Activated CD4-positive, alpha-beta memory T cell treated with anti-CD3 and anti-CD28 coated beads, Interleukin-2, amount 10 ng/mL, durations not matched to agents 7 days and 5 days (primary cell): ENCODE results near the gene EDC3. TPM values are rescaled to one million over a fixed set of nuclear protein-coding genes. Genes with fewer than 3 reads are reported as not detected.

Source experiments
- CTCF ChIA-PET: fragments of 350-600 bp; sonication (Branson Sonifier 250); formaldehyde crosslinking; loops from one replicate; lab custom pipeline; 2021; ENCODE audit warnings: antibody characterized with exemption, inconsistent platforms; lab: Charles Lee
- POLR2A ChIA-PET: fragments of 350-600 bp; sonication (Branson Sonifier 250); formaldehyde crosslinking; loops from one replicate; lab custom pipeline; 2021; ENCODE audit warnings: antibody characterized with exemption; lab: Charles Lee
- DNase-seq: peaks from one replicate; pipeline ENCODE4 v3.0.0-alpha.2; 2020
- H3K27ac Mint-ChIP-seq: one replicate; pipeline ENCODE4 v1.8.0; 2021; ENCODE audit warnings: mild to moderate bottlenecking, mixed read lengths
- H3K27me3 Mint-ChIP-seq: one replicate; pipeline ENCODE4 v1.8.0; 2021; ENCODE audit warnings: mixed read lengths
- H3K36me3 Mint-ChIP-seq: one replicate; pipeline ENCODE4 v1.8.0; 2021; ENCODE audit warnings: low read depth, mixed read lengths
- H3K4me1 Mint-ChIP-seq: one replicate; pipeline ENCODE4 v1.8.0; 2021; ENCODE audit warnings: mixed read lengths
- H3K4me3 Mint-ChIP-seq: one replicate; pipeline ENCODE4 v1.8.0; 2021; ENCODE audit warnings: mild to moderate bottlenecking, mixed read lengths
- H3K9me3 Mint-ChIP-seq: one replicate; pipeline ENCODE4 v1.8.0; 2021; ENCODE audit warnings: mixed read lengths
- total RNA-seq, 2 experiments: library from RNA; stranded (reverse); gene quantifications; one replicate each; pipeline ENCODE4 v1.2.3, GENCODE V29; 2021

Gene EDC3
- total RNA-seq, 2 experiments from 2014 or later: 36.3 to 39.6 TPM

GRCh38 chr15:74642734-74643664 is 52.8 kb downstream of the EDC3 start:
- POLR2A ChIA-PET: no interaction called here

GRCh38 chr15:74642348-74642733 is 53.5 kb downstream of the EDC3 start:
- POLR2A ChIA-PET: no interaction called here
- no peaks in the 10 kb centered on the region for H3K9me3 Mint-ChIP-seq
- CTCF ChIA-PET: interaction anchor here (1.4 to 13.8 kb wide), 3 partner anchors 11 to 127 kb away, joined by 4 to 329 read pairs (median 6); no protein-coding TSS in a partner anchor
- H3K4me3 Mint-ChIP-seq: no peak overlapping the region
- peaks cover 18% of the 10 kb centered on the region for H3K36me3 Mint-ChIP-seq
- no peak for DNase-seq
- H3K27ac Mint-ChIP-seq: no peak overlapping the region
- H3K27me3 Mint-ChIP-seq: no peaks in the 10 kb centered on the region
- H3K4me1 Mint-ChIP-seq: peaks cover 8% of the 10 kb centered on the region

More at GRCh38 chr15:74642734-74643664, 52.8 kb downstream of the EDC3 start:
- no peak overlapping the region for H3K27ac Mint-ChIP-seq
- H3K4me3 Mint-ChIP-seq: no peak overlapping the region
- CTCF ChIA-PET: interaction anchor here (1.4 to 13.8 kb wide), 3 partner anchors 8 to 126 kb away, joined by 4 to 329 read pairs (median 9); no protein-coding TSS in a partner anchor
- no peaks in the 10 kb centered on the region for H3K27me3 Mint-ChIP-seq
- peaks cover 15% of the 10 kb centered on the region for H3K36me3 Mint-ChIP-seq
- peaks cover 8% of the 10 kb centered on the region for H3K4me1 Mint-ChIP-seq
- no peaks in the 10 kb centered on the region for H3K9me3 Mint-ChIP-seq
- no peak for DNase-seq

- Mint-ChIP-seq H3K27me3 (no peaks in the 10 kb centered on the region), H3K9me3 (no peaks in the 10 kb centered on the region), H3K36me3 (peaks cover 18% of the 10 kb centered on the region), H3K4me1 (peaks cover 8% of the 10 kb centered on the region), H3K4me3 (no peak overlapping the region), H3K27ac (no peak overlapping the region)
- ChIA-PET POLR2A (interaction anchor here (0.9 to 1.1 kb wide), 3 partner anchors 14 to 136 kb away, joined by 3 read pairs; no protein-coding TSS in a partner anchor), CTCF (interaction anchor here (1.1 to 13.8 kb wide), 5 partner anchors 9 to 202 kb away, joined by 3 to 329 read pairs (median 4); partner anchors contain the start of gene ULK3)
- DNase-seq: no peak
Observed at GRCh38 chr15:74641151-74641550, 54.7 kb downstream of the EDC3 start.

GRCh38 chr15:74636984-74637383 is 58.8 kb downstream of the EDC3 start:
- ChIA-PET POLR2A (interaction anchor here (7.5 kb wide), 1 partner anchor 132 kb away, joined by 48 read pairs; no protein-coding TSS in a partner anchor), CTCF (interaction anchor here (1.0 to 13.8 kb wide), 10 partner anchors 12 to 314 kb away, joined by 3 to 329 read pairs (median 4); no protein-coding TSS in a partner anchor)
- peaks cover 41% of the 10 kb centered on the region for H3K36me3 Mint-ChIP-seq
- no peaks in the 10 kb centered on the region for H3K27me3 Mint-ChIP-seq
- peaks cover 4% of the 10 kb centered on the region for H3K4me1 Mint-ChIP-seq
- H3K4me3 Mint-ChIP-seq: no peak overlapping the region
- no peaks in the 10 kb centered on the region for H3K9me3 Mint-ChIP-seq
- H3K27ac Mint-ChIP-seq: no peak overlapping the region
- no peak for DNase-seq

GRCh38 chr15:74635228-74635627 is 60.6 kb downstream of the EDC3 start:
- Mint-ChIP-seq H3K27ac (no peak overlapping the region), H3K4me3 (no peak overlapping the region), H3K27me3 (no peaks in the 10 kb centered on the region), H3K9me3 (no peaks in the 10 kb centered on the region), H3K36me3 (peaks cover 48% of the 10 kb centered on the region), H3K4me1 (no peaks in the 10 kb centered on the region)
- POLR2A ChIA-PET: interaction anchor here (0.7 to 7.5 kb wide), 7 partner anchors 14 to 164 kb away, joined by 3 to 48 read pairs (median 3); no protein-coding TSS in a partner anchor
- peak; percentile 81 for DNase-seq
- CTCF ChIA-PET: interaction anchor here (0.7 to 13.8 kb wide), 25 partner anchors 9 to 316 kb away, joined by 3 to 329 read pairs (median 5); partner anchors contain the start of genes CLK3, COX5A and FAM219B

- ChIA-PET POLR2A (interaction anchor here (0.8 to 7.5 kb wide), 4 partner anchors 17 to 257 kb away, joined by 3 to 48 read pairs (median 8); partner anchors contain the start of gene CLK3), CTCF (interaction anchor here (1.1 to 13.8 kb wide), 19 partner anchors 9 to 320 kb away, joined by 3 to 329 read pairs (median 7); partner anchors contain the start of genes CLK3 and FAM219B)
- H3K27ac Mint-ChIP-seq: no peak overlapping the region
- no peaks in the 10 kb centered on the region for H3K27me3 Mint-ChIP-seq
- H3K4me3 Mint-ChIP-seq: no peak overlapping the region
- peaks cover 45% of the 10 kb centered on the region for H3K36me3 Mint-ChIP-seq
- DNase-seq: no peak
- no peaks in the 10 kb centered on the region for H3K4me1 Mint-ChIP-seq
- no peaks in the 10 kb centered on the region for H3K9me3 Mint-ChIP-seq
Observed at GRCh38 chr15:74633781-74634180, 62.0 kb downstream of the EDC3 start.

GRCh38 chr15:74632601-74633000 is 63.2 kb downstream of the EDC3 start:
- no peak overlapping the region for H3K4me3 Mint-ChIP-seq
- peaks cover 6% of the 10 kb centered on the region for H3K4me1 Mint-ChIP-seq
- no peak for DNase-seq
- CTCF ChIA-PET: interaction anchor here (0.6 to 13.8 kb wide), 26 partner anchors 8 to 321 kb away, joined by 3 to 329 read pairs (median 5); partner anchors contain the start of genes CLK3, CYP1A1 and FAM219B
- peaks cover 50% of the 10 kb centered on the region for H3K36me3 Mint-ChIP-seq
- H3K9me3 Mint-ChIP-seq: no peaks in the 10 kb centered on the region
- H3K27me3 Mint-ChIP-seq: no peaks in the 10 kb centered on the region
- no peak overlapping the region for H3K27ac Mint-ChIP-seq
- POLR2A ChIA-PET: interaction anchor here (0.8 to 7.5 kb wide), 4 partner anchors 16 to 137 kb away, joined by 3 to 48 read pairs (median 9); partner anchors contain the start of gene CLK3

GRCh38 chr15:74631935-74632560 is 63.8 kb downstream of the EDC3 start:
- no peak overlapping the region for H3K27ac Mint-ChIP-seq
- POLR2A ChIA-PET: interaction anchor here (1.2 to 7.5 kb wide), 3 partner anchors 16 to 137 kb away, joined by 4 to 48 read pairs (median 14); partner anchors contain the start of gene CLK3
- H3K4me3 Mint-ChIP-seq: no peak overlapping the region
- H3K27me3 Mint-ChIP-seq: no peaks in the 10 kb centered on the region
- DNase-seq: peak; percentile 66
- H3K9me3 Mint-ChIP-seq: no peaks in the 10 kb centered on the region
- CTCF ChIA-PET: interaction anchor here (0.6 to 13.8 kb wide), 26 partner anchors 7 to 322 kb away, joined by 3 to 329 read pairs (median 5); partner anchors contain the start of genes CLK3, CYP1A1 and FAM219B
- H3K4me1 Mint-ChIP-seq: peaks cover 11% of the 10 kb centered on the region
- H3K36me3 Mint-ChIP-seq: peaks cover 56% of the 10 kb centered on the region

- CTCF ChIA-PET: interaction anchor here (0.8 to 13.8 kb wide), 23 partner anchors 7 to 323 kb away, joined by 3 to 329 read pairs (median 5); partner anchors contain the start of genes CLK3 and CYP1A1
- no peaks in the 10 kb centered on the region for H3K27me3 Mint-ChIP-seq
Observed at GRCh38 chr15:74631408-74631807, 64.4 kb downstream of the EDC3 start.

GRCh38 chr15:74631087-74631385 is 64.8 kb downstream of the EDC3 start:
- no peak overlapping the region for H3K4me3 Mint-ChIP-seq
- ChIA-PET POLR2A (interaction anchor here (0.8 to 7.5 kb wide), 6 partner anchors 10 to 326 kb away, joined by 3 to 48 read pairs (median 4); partner anchors contain the start of genes ARID3B, CLK3 and RPP25), CTCF (interaction anchor here (0.8 to 13.8 kb wide), 20 partner anchors 6 to 318 kb away, joined by 3 to 329 read pairs (median 5); partner anchors contain the start of genes CLK3 and CYP1A1)
- H3K27ac Mint-ChIP-seq: no peak overlapping the region
- H3K27me3 Mint-ChIP-seq: no peaks in the 10 kb centered on the region
- DNase-seq: no peak
- H3K4me1 Mint-ChIP-seq: peaks cover 21% of the 10 kb centered on the region
- H3K9me3 Mint-ChIP-seq: no peaks in the 10 kb centered on the region
- H3K36me3 Mint-ChIP-seq: peaks cover 64% of the 10 kb centered on the region

More at GRCh38 chr15:74631408-74631807, 64.4 kb downstream of the EDC3 start:
- Mint-ChIP-seq H3K9me3 (no peaks in the 10 kb centered on the region), H3K36me3 (peaks cover 61% of the 10 kb centered on the region), H3K27ac (no peak overlapping the region), H3K4me3 (no peak overlapping the region), H3K4me1 (peaks cover 18% of the 10 kb centered on the region)
- no peak for DNase-seq
- POLR2A ChIA-PET: interaction anchor here (0.8 to 7.5 kb wide), 6 partner anchors 10 to 325 kb away, joined by 3 to 48 read pairs (median 4); partner anchors contain the start of genes ARID3B, CLK3 and RPP25

GRCh38 chr15:74630284-74631086 is 65.3 kb downstream of the EDC3 start:
- Mint-ChIP-seq H3K4me1 (peaks cover 27% of the 10 kb centered on the region), H3K27me3 (no peaks in the 10 kb centered on the region), H3K36me3 (peaks cover 66% of the 10 kb centered on the region), H3K27ac (no peak overlapping the region), H3K9me3 (no peaks in the 10 kb centered on the region), H3K4me3 (no peak overlapping the region)
- ChIA-PET POLR2A (interaction anchor here (0.8 to 7.5 kb wide), 6 partner anchors 10 to 326 kb away, joined by 3 to 48 read pairs (median 3); partner anchors contain the start of genes ARID3B and RPP25), CTCF (interaction anchor here (1.0 to 13.8 kb wide), 13 partner anchors 6 to 318 kb away, joined by 3 to 329 read pairs (median 5); partner anchors contain the start of gene CLK3)
- DNase-seq: no peak
